Lower leg skin (tissue), 4 donors: Measurements from ENCODE around the gene MAGEB17. TPM values are rescaled to one million over a fixed set of nuclear protein-coding genes. Genes with fewer than 3 reads are reported as not detected.

Experiments used
- DNase-seq, 2 donors: peaks; one replicate each; pipeline ENCODE4 v3.0.0-alpha.2; 2019; ENCODE audit warnings: low spot score in 2 of 2
- H3K4me3 ChIP-seq: fragments of 200-600 bp; sonication (generic); 2 replicates; pipeline ENCODE4 v1.5.1; 2017; ENCODE audit warnings: mild to moderate bottlenecking, low read depth; ENCODE audit not compliant: poor library complexity, severe bottlenecking
- POLR2A ChIP-seq, 2 donors: fragments of 450-650 bp; IDR thresholded peaks; one replicate each; pipeline ENCODE4 v1.6.1; 2016 to 2017; ENCODE audit warnings: antibody characterized with exemption in 2 of 2, mild to moderate bottlenecking in 1 of 2, moderate library complexity in 1 of 2
- WGBS, 2 donors: methylation state at CpG; one replicate each; pipeline ENCODE4 v1.1.5; 2018; 5-methylcytosine and 5-hydroxymethylcytosine counted together
- intact Hi-C: fragments of 100-400 bp; cut with DNase I; formaldehyde crosslinking; loops from one replicate; pipeline ENCODE4 v1.15.0; 2023; ENCODE audit warnings: low total_unique reads
- total RNA-seq, 4 donors: library from RNA; depleted of rRNA; stranded (reverse); fragments of >200 nt; gene quantifications; one replicate each; pipeline ENCODE4 v1.1.0, GENCODE V29; 2016
- TF ChIP-seq, protein P1 (sequence below), 3 donors: fragments of 450-650 bp; IDR thresholded peaks; one replicate each; pipeline ENCODE4 v1.5.1; 2016; ENCODE audit warnings: antibody characterized with exemption in 3 of 3, mild to moderate bottlenecking in 3 of 3, moderate library complexity in 2 of 3

MAGEB17 gene
- total RNA-seq, 4 donors from 2014 or later = not detected

DNA sequence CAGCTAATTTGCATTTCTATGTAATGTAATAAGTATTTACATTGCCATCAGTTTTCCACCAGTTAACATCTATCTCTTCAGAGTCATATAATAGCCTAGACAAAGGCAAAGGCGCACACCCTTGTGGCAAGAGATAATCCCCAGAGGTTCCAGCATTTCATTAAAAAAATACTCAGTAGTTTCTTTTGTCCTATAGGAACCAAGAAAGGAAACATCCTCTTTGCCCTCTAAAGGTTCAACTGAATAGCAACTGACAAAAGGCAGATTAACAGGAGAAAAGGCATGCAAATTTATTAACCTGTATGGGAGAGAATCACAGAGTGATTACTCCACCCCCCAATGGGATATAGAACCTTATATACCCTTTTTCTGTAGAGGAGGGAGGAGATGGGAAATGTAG, 48.4 kb downstream of the MAGEB17 start:
- intact Hi-C loops = no loop called here
- TF ChIP-seq POLR2A (IDR thresholded peaks at IDR 0.05) = no peak
- TF ChIP-seq, protein P1, sequence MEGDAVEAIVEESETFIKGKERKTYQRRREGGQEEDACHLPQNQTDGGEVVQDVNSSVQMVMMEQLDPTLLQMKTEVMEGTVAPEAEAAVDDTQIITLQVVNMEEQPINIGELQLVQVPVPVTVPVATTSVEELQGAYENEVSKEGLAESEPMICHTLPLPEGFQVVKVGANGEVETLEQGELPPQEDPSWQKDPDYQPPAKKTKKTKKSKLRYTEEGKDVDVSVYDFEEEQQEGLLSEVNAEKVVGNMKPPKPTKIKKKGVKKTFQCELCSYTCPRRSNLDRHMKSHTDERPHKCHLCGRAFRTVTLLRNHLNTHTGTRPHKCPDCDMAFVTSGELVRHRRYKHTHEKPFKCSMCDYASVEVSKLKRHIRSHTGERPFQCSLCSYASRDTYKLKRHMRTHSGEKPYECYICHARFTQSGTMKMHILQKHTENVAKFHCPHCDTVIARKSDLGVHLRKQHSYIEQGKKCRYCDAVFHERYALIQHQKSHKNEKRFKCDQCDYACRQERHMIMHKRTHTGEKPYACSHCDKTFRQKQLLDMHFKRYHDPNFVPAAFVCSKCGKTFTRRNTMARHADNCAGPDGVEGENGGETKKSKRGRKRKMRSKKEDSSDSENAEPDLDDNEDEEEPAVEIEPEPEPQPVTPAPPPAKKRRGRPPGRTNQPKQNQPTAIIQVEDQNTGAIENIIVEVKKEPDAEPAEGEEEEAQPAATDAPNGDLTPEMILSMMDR (IDR thresholded peaks at IDR 0.05) = no peak
- DNase-seq = no peak
- H3K4me3 ChIP-seq = no peak overlapping the region
- WGBS, 2 donors = 78 to 100% methylated on average over 1 of the region's 1 CpG

Other genes with a start within 250 kb of the MAGEB17 start
- not detected for gene GRPR, start 43.9 kb upstream of the MAGEB17 start, total RNA-seq